Natural killer cell (primary cell): ENCODE results near the gene ZNF197. TPM values are rescaled to one million over a fixed set of nuclear protein-coding genes. Genes with fewer than 3 reads are reported as not detected.

ENCODE experiments used
- ATAC-seq, 3 donors: fragments of 150-1000 bp in 2 of 3; fragments of 200-7000 bp in 1 of 3; cut with Tn5 transposase; 1 replicate in 1 of 3; 2 replicates in 2 of 3; pipeline ENCODE4 v1.10.0; 2021; ENCODE audit warnings: mild to moderate bottlenecking in 2 of 3, moderate library complexity in 2 of 3
- DNase-seq, 2 donors: peaks; one replicate each; pipeline versions ENCODE4 v3.0.0 to v3.0.0-alpha.2; 2013 to 2021; ENCODE audit warnings: mixed read lengths in 1 of 2
- H3K27ac ChIP-seq: one replicate; pipeline ENCODE4 v1.5.1; 2013; ENCODE audit warnings: mild to moderate bottlenecking, low read length
- H3K27me3 ChIP-seq: one replicate; pipeline ENCODE4 v1.6.1; 2013; ENCODE audit warnings: low read length; ENCODE audit not compliant: control insufficient read depth, insufficient read depth
- H3K36me3 ChIP-seq: one replicate; pipeline ENCODE4 v1.6.1; 2013; ENCODE audit warnings: low read length; ENCODE audit not compliant: control insufficient read depth, insufficient read depth
- H3K4me1 ChIP-seq: one replicate; pipeline ENCODE4 v1.6.1; 2013; ENCODE audit warnings: low read length; ENCODE audit not compliant: control insufficient read depth, insufficient read depth
- H3K4me3 ChIP-seq: one replicate; pipeline ENCODE4 v1.5.1; 2013; ENCODE audit warnings: low read length
- H3K9me3 ChIP-seq: one replicate; pipeline ENCODE4 v1.6.1; 2013; ENCODE audit warnings: low read length; ENCODE audit not compliant: control insufficient read depth, insufficient read depth
- H3K27ac Mint-ChIP-seq, 2 donors: one replicate each; pipeline ENCODE4 v1.8.0; 2022; ENCODE audit warnings: mild to moderate bottlenecking in 2 of 2, mixed read lengths in 2 of 2, moderate library complexity in 1 of 2
- H3K27me3 Mint-ChIP-seq, 2 donors: one replicate each; pipeline ENCODE4 v1.8.0; 2022; ENCODE audit warnings: low read depth in 2 of 2, mixed read lengths in 2 of 2
- H3K36me3 Mint-ChIP-seq: one replicate; pipeline ENCODE4 v1.8.0; 2022; ENCODE audit warnings: mixed read lengths
- H3K4me1 Mint-ChIP-seq, 2 donors: one replicate each; pipeline ENCODE4 v1.8.0; 2022; ENCODE audit warnings: mixed read lengths in 2 of 2
- H3K4me3 Mint-ChIP-seq: one replicate; pipeline ENCODE4 v1.8.0; 2022; ENCODE audit warnings: mild to moderate bottlenecking, moderate library complexity, mixed read lengths
- H3K9me3 Mint-ChIP-seq, 2 donors: one replicate each; pipeline ENCODE4 v1.8.0; 2022; ENCODE audit warnings: mixed read lengths in 2 of 2
- CTCF ChIP-seq: fragments of 200-600 bp; IDR thresholded peaks from one replicate; pipeline ENCODE4 v1.8.0; 2022; ENCODE audit warnings: antibody characterized with exemption
- WGBS: methylation state at CpG from one replicate; pipeline ENCODE4 v1.1.7; 2013; ENCODE audit warnings: missing lambda C conversion rate; ENCODE audit not compliant: insufficient coverage; 5-methylcytosine and 5-hydroxymethylcytosine counted together
- intact Hi-C: fragments of 100-400 bp; cut with micrococcal nuclease; formaldehyde crosslinking; loops from one replicate; pipeline ENCODE4 v1.14.2; 2022
- total RNA-seq, 4 donors: library from RNA; stranded (reverse); fragments of 120-200 nt in 1 of 4; gene quantifications; one replicate each; pipeline versions ENCODE4 v1.2.3 to v1.2.4, GENCODE V29; 2013 to 2022

ZNF197 gene
- total RNA-seq, 3 donors from 2014 or later (not counting 1 experiment from before 2014, with no cell fraction given): 10.0 to 15.7 (median 13.4) TPM

- H3K4me3 ChIP-seq: no peak overlapping the region
- no peak overlapping the region for H3K4me3 Mint-ChIP-seq
- no peak for TF ChIP-seq CTCF
- H3K36me3 ChIP-seq: no peaks in the 10 kb centered on the region
- intact Hi-C loops: no loop called here
- H3K4me1 Mint-ChIP-seq: peaks cover 18 to 21% of the 10 kb centered on the region in 2 donors
- H3K36me3 Mint-ChIP-seq: peaks cover 23% of the 10 kb centered on the region
- H3K9me3 Mint-ChIP-seq: peaks cover 6 to 8% of the 10 kb centered on the region in 2 donors
- DNase-seq (no peak), ATAC-seq (no peak)
- peaks cover 2 to 6% of the 10 kb centered on the region in 2 donors for H3K27me3 Mint-ChIP-seq
- no peaks in the 10 kb centered on the region for H3K27me3 ChIP-seq
- no peak overlapping the region for H3K27ac ChIP-seq
- H3K4me1 ChIP-seq: peaks cover 9% of the 10 kb centered on the region
- H3K27ac Mint-ChIP-seq: no peak overlapping the region
- peaks cover 10% of the 10 kb centered on the region for H3K9me3 ChIP-seq
- whole genome bisulfite sequencing: 94% methylated on average over 1 of the region's 2 CpGs
Measured at GRCh38 chr3:44682182-44682896, 57.5 kb downstream of the ZNF197 start.

GRCh38 chr3:44685128-44685800 lies 60.4 kb downstream of the ZNF197 start:
- H3K9me3 Mint-ChIP-seq: peaks cover 5 to 6% of the 10 kb centered on the region in 2 donors
- intact Hi-C loops: loop anchor here (1.0 kb wide), 2 partner anchors 37 to 76 kb away; partner anchors contain the start of genes KIAA1143, KIF15 and ZNF35
- TF ChIP-seq CTCF: no peak
- H3K4me3 ChIP-seq: peak overlapping the region; percentile 41
- H3K36me3 Mint-ChIP-seq: peaks cover 23% of the 10 kb centered on the region
- peak; percentile 75 to 91 (median 83) for ATAC-seq
- peaks cover 18 to 21% of the 10 kb centered on the region in 2 donors for H3K4me1 Mint-ChIP-seq
- WGBS: 3% methylated on average over 46 of the region's 48 CpGs
- DNase-seq: peak; percentile 61 to 68
- H3K4me3 Mint-ChIP-seq: peak overlapping the region; percentile 85
- peaks cover 16 to 25% of the 10 kb centered on the region in 2 donors for H3K27me3 Mint-ChIP-seq
- H3K9me3 ChIP-seq: peaks cover 10% of the 10 kb centered on the region
- H3K27ac ChIP-seq: peak overlapping the region; percentile 5
- H3K27ac Mint-ChIP-seq: peak overlapping the region; percentile 76 to 86
- H3K4me1 ChIP-seq: peaks cover 9% of the 10 kb centered on the region
- no peaks in the 10 kb centered on the region for H3K36me3 ChIP-seq
- no peaks in the 10 kb centered on the region for H3K27me3 ChIP-seq

- H3K27ac ChIP-seq: no peak overlapping the region
- no peaks in the 10 kb centered on the region for H3K27me3 ChIP-seq
- intact Hi-C loops: no loop called here
- H3K4me3 Mint-ChIP-seq: no peak overlapping the region
- peaks cover 32 to 44% of the 10 kb centered on the region in 2 donors for H3K27me3 Mint-ChIP-seq
- H3K36me3 Mint-ChIP-seq: peaks cover 14% of the 10 kb centered on the region
- no peaks in the 10 kb centered on the region for H3K36me3 ChIP-seq
- peaks cover 3 to 4% of the 10 kb centered on the region in 2 donors for H3K9me3 Mint-ChIP-seq
- peaks cover 3% of the 10 kb centered on the region for H3K9me3 ChIP-seq
- H3K27ac Mint-ChIP-seq: no peak overlapping the region
- no peak for DNase-seq
- H3K4me1 Mint-ChIP-seq: peaks cover 18 to 21% of the 10 kb centered on the region in 2 donors
- ATAC-seq: no peak
- no peak overlapping the region for H3K4me3 ChIP-seq
- TF ChIP-seq CTCF: no peak
- no CpG with 5 or more reads among the region's 1 CpG for WGBS
- peaks cover 9% of the 10 kb centered on the region for H3K4me1 ChIP-seq
Measured at GRCh38 chr3:44687898-44688297, 63.1 kb downstream of the ZNF197 start.

Other genes starting within 250 kb of the ZNF197 start
- 10 to 100 TPM; 15.5 to 24.4 (median 17.4) TPM for gene ZNF445, start 147.4 kb upstream of the ZNF197 start, total RNA-seq
- gene ZKSCAN7, start 69.8 kb upstream of the ZNF197 start, total RNA-seq: 1 to 10 TPM; 1.7 to 6.5 (median 3.4) TPM
- gene ZNF660, start 40.1 kb upstream of the ZNF197 start, total RNA-seq: 1 to 10 TPM; 4.6 to 7.7 (median 7.3) TPM
- gene ZNF35, start 23.7 kb downstream of the ZNF197 start, total RNA-seq: 10 to 100 TPM in 2 of 3 donors, 1 to 10 TPM in 1; 8.6 to 14.5 (median 10.9) TPM
- 1 to 10 TPM; 2.8 to 7.0 (median 4.4) TPM for gene ZNF502, start 87.6 kb downstream of the ZNF197 start, total RNA-seq
- 1 to 10 TPM in 2 of 3 donors, under 1 TPM in 1; 0.40 to 2.2 (median 1.7) TPM for gene ZNF501, start 104.6 kb downstream of the ZNF197 start, total RNA-seq
- gene KIAA1143, start 136.6 kb downstream of the ZNF197 start, total RNA-seq: 10 to 100 TPM; 25.4 to 28.6 (median 27.7) TPM
- 1 to 10 TPM in 1 of 3 donors, under 1 TPM in 2; 0.80 to 1.6 (median 0.99) TPM for gene KIF15, start 136.8 kb downstream of the ZNF197 start, total RNA-seq
- gene TMEM42, start 236.9 kb downstream of the ZNF197 start, total RNA-seq: 10 to 100 TPM in 2 of 3 donors, 1 to 10 TPM in 1; 9.9 to 15.9 (median 11.3) TPM
- not detected for gene TGM4, start 249.6 kb downstream of the ZNF197 start, total RNA-seq